K562 (cell line): ENCODE measurements around the gene SPCS2. TPM values are rescaled to one million over a fixed set of nuclear protein-coding genes. Genes with fewer than 3 reads are reported as not detected.

Source experiments
- ATAC-seq: fragments of 200-7000 bp; cut with Tn5 transposase; 3 replicates; pipeline ENCODE4 v1.9.1; 2020; ENCODE audit warnings: moderate library complexity
- BruUV-seq: library from RNA; stranded (reverse); fragments of 400-500 nt; replicated peaks from 2 replicates; lab custom pipeline; 2021; lab: Mats Ljungman, UMichigan
- CTCF ChIA-PET: fragments of 300-600 bp; formaldehyde crosslinking; extraction: SDS; loops from one replicate; lab custom pipeline; 2021; ENCODE audit warnings: low intra/inter-chr PET ratio; lab: Yijun Ruan, JAX
- POLR2A ChIA-PET: fragments of 300-600, 350-650 bp; sonication (Branson Sonifier 250); formaldehyde crosslinking; extraction: SDS; loops from one replicate; lab custom pipeline; 2021; ENCODE audit warnings: antibody characterized with exemption, inconsistent platforms; lab: Yijun Ruan, JAX
- DNase-seq, 4 experiments: peaks; one replicate each; pipeline versions ENCODE4 v3.0.0 to v3.0.0-alpha.2; 2011 to 2018; ENCODE audit warnings: low spot score in 3 of 4, mixed read lengths in 3 of 4; ENCODE audit errors: extremely low read depth in 1 of 4
- FAIRE-seq: peaks from 2 replicates; lab custom pipeline; 2011; peaks lifted over from hg19 to GRCh38; lab: Jason Lieb, UNC
- H2AFZ ChIP-seq: 2 replicates; pipeline ENCODE4 v1.6.0; 2011; ENCODE audit warnings: low read depth, low read length, control low read depth, inconsistent platforms
- H3K27ac ChIP-seq: fragments of 200-600 bp; 3 replicates; pipeline ENCODE4 v1.8.0; 2011; ENCODE audit warnings: low read depth, mild to moderate bottlenecking, control low read depth, inconsistent platforms, low read length, moderate library complexity, mixed read lengths; ENCODE audit errors: extremely low read depth
- H3K27me3 ChIP-seq, 2 experiments: fragments of 300-600 bp in 1 of 2; 2 replicates in 1 of 2; 3 replicates in 1 of 2; pipeline versions ENCODE4 v1.6.0 to v1.8.0; 2011; ENCODE audit warnings: inconsistent platforms in 2 of 2, low read length in 2 of 2, mild to moderate bottlenecking in 1 of 2, mixed read lengths in 1 of 2, moderate library complexity in 1 of 2; ENCODE audit not compliant: control insufficient read depth in 2 of 2, insufficient read depth in 2 of 2
- H3K36me3 ChIP-seq: fragments of 300-600 bp; 3 replicates; pipeline ENCODE4 v1.8.0; 2011; ENCODE audit warnings: mild to moderate bottlenecking, low read length, inconsistent platforms; ENCODE audit not compliant: control insufficient read depth, insufficient read depth
- H3K4me1 ChIP-seq, 2 experiments: fragments of 200-600 bp in 1 of 2; replicated peaks in 1 of 2; 2 replicates in 1 of 2; 3 replicates in 1 of 2; pipeline versions ENCODE4 v1.5.1 to v1.8.0; 2011; ENCODE audit warnings: inconsistent platforms in 2 of 2, low read length in 2 of 2, mild to moderate bottlenecking in 1 of 2, mixed read lengths in 1 of 2, moderate library complexity in 1 of 2; ENCODE audit not compliant: control insufficient read depth in 2 of 2, insufficient read depth in 2 of 2
- H3K4me2 ChIP-seq: 2 replicates; pipeline ENCODE4 v1.6.1; 2011; ENCODE audit warnings: low read length, control low read depth, inconsistent platforms, mixed read lengths; ENCODE audit not compliant: insufficient read depth
- H3K4me3 ChIP-seq: fragments of 200-600 bp; sonication (generic), shearing (Covaris generic); 2 replicates; pipeline ENCODE4 v1.5.1; 2016; ENCODE audit warnings: control low read depth, inconsistent platforms
- H3K79me2 ChIP-seq: fragments of 200-600 bp; 3 replicates; pipeline ENCODE4 v1.8.0; 2011; ENCODE audit warnings: low read length, inconsistent platforms; ENCODE audit not compliant: control insufficient read depth, insufficient read depth
- H3K9ac ChIP-seq, 2 experiments: 2 replicates each; pipeline versions ENCODE4 v1.6.0 to v1.6.1; 2011; ENCODE audit warnings: low read depth in 2 of 2, low read length in 2 of 2, control low read depth in 1 of 2, inconsistent platforms in 1 of 2, mild to moderate bottlenecking in 1 of 2, mixed read lengths in 1 of 2; ENCODE audit not compliant: insufficient read depth in 1 of 2
- H3K9me1 ChIP-seq: one replicate; pipeline ENCODE4 v1.6.0; 2011; ENCODE audit warnings: inconsistent platforms, mild to moderate bottlenecking, low read length, moderate library complexity; ENCODE audit not compliant: control insufficient read depth, insufficient read depth
- H3K9me3 ChIP-seq: replicated peaks from 2 replicates; pipeline ENCODE4 v1.5.1; 2011; ENCODE audit warnings: low read depth, low read length, inconsistent platforms; ENCODE audit not compliant: control insufficient read depth, insufficient read depth
- H4K20me1 ChIP-seq: replicated peaks from 2 replicates; pipeline ENCODE4 v1.6.1; 2011; ENCODE audit warnings: low read length, inconsistent platforms, mixed read lengths; ENCODE audit not compliant: control insufficient read depth, insufficient read depth
- ATF4 ChIP-seq: fragments of 450-650 bp; formaldehyde crosslinking; IDR thresholded peaks from 2 replicates; pipeline ENCODE4 v1.4.0; 2022; ENCODE audit warnings: mild to moderate bottlenecking, moderate library complexity
- CAMTA2 ChIP-seq: fragments of 250-450 bp; sonication (Bioruptor Pico); conservative IDR thresholded peaks from 2 replicates; pipeline ENCODE4 v1.5.1; 2022
- TEAD4 ChIP-seq, 2 experiments: sonication (generic) in 1 of 2; formaldehyde crosslinking in 1 of 2; IDR thresholded peaks; 2 replicates each; pipeline versions ENCODE4 v1.6.1 to v1.8.0; 2012 to 2022; ENCODE audit warnings: borderline replicate concordance in 1 of 2, inconsistent platforms in 1 of 2, low read length in 1 of 2, mild to moderate bottlenecking in 1 of 2, missing genetic modification reagents in 1 of 2
- ZKSCAN1 ChIP-seq: fragments of 150-350 bp; IDR thresholded peaks from 2 replicates; pipeline ENCODE4 v1.6.1; 2016; ENCODE audit warnings: low read depth, low read length
- ZNF740 ChIP-seq, 3 experiments: fragments of 200-800 bp in 1 of 3; sonication (Bioruptor generic) in 1 of 3; sonication (generic) in 1 of 3; formaldehyde crosslinking in 1 of 3; IDR thresholded peaks; 2 replicates each; pipeline versions ENCODE4 v1.6.1 to v1.8.0; 2016 to 2022; ENCODE audit warnings: mild to moderate bottlenecking in 2 of 3, missing compliant biosample characterization in 2 of 3, missing genetic modification characterization in 2 of 3, missing genetic modification reagents in 1 of 3
- WGBS: fragments of 100-300 bp; shearing (Covaris generic); methylation state at CpG from one replicate; pipeline ENCODE4 v1.1.6; 2016; ENCODE audit warnings: low coverage, mixed read lengths; ENCODE audit not compliant: insufficient coverage; ENCODE audit errors: missing lambda C conversion rate; 5-methylcytosine and 5-hydroxymethylcytosine counted together
- in situ Hi-C: fragments of 300-500 bp; cut with MboI; formaldehyde crosslinking; loops from 4 replicates; pipeline ENCODE4 v1.15.0; 2018; ENCODE audit warnings: inconsistent platforms, mixed read lengths
- intact Hi-C: fragments of 100-400 bp; cut with micrococcal nuclease; formaldehyde crosslinking; loops from 2 replicates; pipeline ENCODE4 v1.14.2; 2022
- polyA plus RNA-seq, 8 experiments: library from polyadenylated mRNA; depleted of rRNA in 4 of 8; stranded (reverse) in 5 of 8; unstranded in 3 of 8; fragments of >200 nt; fragmentation: Nextera tagmentation in 2 of 8; fragmentation: Illumina TruSeq in 1 of 8; extraction: Ambion mirVana in 2 of 8; extraction: Trizol in 1 of 8; gene quantifications; 2 replicates each; pipeline versions ENCODE4 v1.2.1 to v1.2.3, GENCODE V29; 2011 to 2014; ENCODE audit warnings: inconsistent platforms in 1 of 8, missing spikeins in 1 of 8
- total RNA-seq, 7 experiments: library from RNA; depleted of rRNA in 6 of 7; stranded (reverse); fragments of >200 nt in 6 of 7; fragmentation: Illumina TruSeq in 2 of 7; extraction: Trizol in 2 of 7; gene quantifications; 2 replicates each; pipeline versions ENCODE4 v1.2.1 to v1.2.3, GENCODE V29; 2011 to 2021; ENCODE audit warnings: low replicate concordance in 1 of 7

The SPCS2 gene
- total and polyA plus RNA-seq, 9 of the 15 experiments (the other 6 are each of a cell fraction or from before 2014, with no cell fraction given): 38.2 to 458 (median 193) TPM

GRCh38 chr11:74937696-74938475 lies 11.2 kb upstream of the SPCS2 start:
- FAIRE-seq (no peak), ATAC-seq (no peak), DNase-seq (no peak)
- no peaks in the 10 kb centered on the region for H3K27me3 ChIP-seq
- no peaks in the 10 kb centered on the region for H3K9me1 ChIP-seq
- peaks cover 70% of the 10 kb centered on the region for H3K36me3 ChIP-seq
- H4K20me1 ChIP-seq: 0 out of 2 replicates have a peak, but pooled peaks cover 3% of the 10 kb centered on the region
- no TSS peak for BruUV-seq
- WGBS: 64% methylated on average over 5 of the region's 5 CpGs
- CTCF ChIA-PET: interaction anchor here (0.6 to 1.3 kb wide), 2 partner anchors 12 to 310 kb away, joined by 3 to 4 read pairs; no protein-coding TSS in a partner anchor
- no peak overlapping the region for H3K27ac ChIP-seq
- peaks cover 0 to 13% of the 10 kb centered on the region in 2 experiments; a peak in 2 of 5 replicates for H3K4me1 ChIP-seq
- no peak overlapping the region for H3K4me2 ChIP-seq
- H3K9ac ChIP-seq: no peak overlapping the region
- H3K4me3 ChIP-seq: no peak overlapping the region
- H3K79me2 ChIP-seq: no peaks in the 10 kb centered on the region
- H3K9me3 ChIP-seq: no peaks in the 10 kb centered on the region
- in situ Hi-C loops: no loop called here
- POLR2A ChIA-PET: interaction anchor here (0.6 to 2.5 kb wide), 4 partner anchors 8 to 280 kb away, joined by 3 to 11 read pairs (median 4); partner anchors contain the start of genes SPCS2 and XRRA1
- intact Hi-C loops: no loop called here
- no peak overlapping the region for H2AFZ ChIP-seq
- TF ChIP-seq CAMTA2 (no peak), ZKSCAN1 (no peak), ATF4 (CRISPR knock-in tag) (no peak), TEAD4 (IDR thresholded peaks at IDR 0.05; ENCODE audit: low read length) (no peak), TEAD4 (CRISPR knock-in tag; IDR thresholded peaks at IDR 0.05; ENCODE audit: borderline replicate concordance) (no peak), ZNF740 (CRISPR knock-in tag; IDR thresholded peaks at IDR 0.05) (no peak), ZNF740 (tag; IDR thresholded peaks at IDR 0.05) (no peak)
